HG03135 (cell line): ENCODE data around the gene CPLX4.

Source experiments
- ATAC-seq: cut with Tn5 transposase; IDR thresholded peaks from one replicate; pipeline ENCODE4 v1.9.1; 2021; ENCODE audit warnings: mild to moderate bottlenecking, moderate library complexity; ENCODE audit not compliant: unreplicated experiment

CPLX4 gene

GRCh38 chr18:59308248-59308937 lies 10.1 kb downstream of the CPLX4 start:
- peak; percentile 89 for ATAC-seq

GRCh38 chr18:59306640-59307039 lies 11.8 kb downstream of the CPLX4 start:
- no peak for ATAC-seq

- no peak for ATAC-seq
Observed at GRCh38 chr18:59305295-59305694, 13.2 kb downstream of the CPLX4 start.

- ATAC-seq = no peak
Observed at GRCh38 chr18:59303656-59304195, 14.7 kb downstream of the CPLX4 start.

GRCh38 chr18:59303006-59303405 lies 15.4 kb downstream of the CPLX4 start:
- ATAC-seq = no peak

GRCh38 chr18:59301929-59302328 lies 16.5 kb downstream of the CPLX4 start:
- no peak for ATAC-seq

GRCh38 chr18:59300676-59301285 lies 17.7 kb downstream of the CPLX4 start:
- no peak for ATAC-seq

GRCh38 chr18:59298871-59299270 lies 19.6 kb downstream of the CPLX4 start:
- ATAC-seq = no peak

- no peak for ATAC-seq
Observed at GRCh38 chr18:59293317-59293716, 25.1 kb downstream of the CPLX4 start.

GRCh38 chr18:59286341-59286740 lies 32.1 kb downstream of the CPLX4 start:
- ATAC-seq = no peak

GRCh38 chr18:59282341-59282740 lies 36.1 kb downstream of the CPLX4 start:
- ATAC-seq = no peak

GRCh38 chr18:59279722-59280121 lies 38.7 kb downstream of the CPLX4 start:
- ATAC-seq = no peak

- ATAC-seq = no peak
Observed at GRCh38 chr18:59279193-59279592, 39.3 kb downstream of the CPLX4 start.

- no peak for ATAC-seq
Observed at GRCh38 chr18:59278793-59279192, 39.7 kb downstream of the CPLX4 start.

- ATAC-seq = no peak
Observed at GRCh38 chr18:59276047-59276446, 42.4 kb downstream of the CPLX4 start.

- ATAC-seq = no peak
Observed at GRCh38 chr18:59275406-59275949, 43.0 kb downstream of the CPLX4 start.

- ATAC-seq = no peak
Observed at GRCh38 chr18:59274533-59274928, 43.9 kb downstream of the CPLX4 start.

- no peak for ATAC-seq
Observed at GRCh38 chr18:59273759-59274532, 44.5 kb downstream of the CPLX4 start.

- no peak for ATAC-seq
Observed at GRCh38 chr18:59272891-59273758, 45.3 kb downstream of the CPLX4 start, which contains the start of gene RAX. TSS of gene RAX (minus strand) at chr18:59273454. CDS start at chr18:59273206, 248 bp downstream.

GRCh38 chr18:59272221-59272888 lies 46.1 kb downstream of the CPLX4 start:
- ATAC-seq = no peak
